H1 (cell line): ENCODE results near the gene C3. TPM values are rescaled to one million over a fixed set of nuclear protein-coding genes. Genes with fewer than 3 reads are reported as not detected.

ENCODE experiments used
- CTCF ChIA-PET: fragments of 300-600 bp; sonication (Branson Sonifier 250); formaldehyde crosslinking; loops from one replicate; lab custom pipeline; 2021; ENCODE audit not compliant: partially characterized antibody; lab: Charles Lee
- POLR2A ChIA-PET: fragments of 300-600 bp; sonication (Branson Sonifier 250); formaldehyde crosslinking; loops from one replicate; lab custom pipeline; 2021; ENCODE audit warnings: inconsistent platforms; ENCODE audit not compliant: partially characterized antibody; lab: Charles Lee
- DNase-seq, 2 experiments: peaks; one replicate each; pipeline versions ENCODE4 v3.0.0 to v3.0.0-alpha.2; 2010 to 2022; ENCODE audit warnings: low spot score in 2 of 2, low read depth in 1 of 2, mixed read lengths in 1 of 2
- FAIRE-seq: peaks from 2 replicates; lab custom pipeline; 2011; peaks lifted over from hg19 to GRCh38; lab: Jason Lieb, UNC
- H2AFZ ChIP-seq: 2 replicates; pipeline ENCODE4 v1.8.1; 2012; ENCODE audit warnings: low read length, inconsistent platforms
- H2AK5ac ChIP-seq: 2 replicates; pipeline ENCODE4 v1.6.1; 2013; ENCODE audit warnings: low read depth, low read length
- H2BK120ac ChIP-seq: replicated peaks from 2 replicates; pipeline ENCODE3; 2013; ENCODE audit warnings: low read depth, low read length, inconsistent platforms
- H2BK12ac ChIP-seq: 2 replicates; pipeline ENCODE4 v1.6.1; 2013; ENCODE audit warnings: low read depth, low read length
- H2BK15ac ChIP-seq: 2 replicates; pipeline ENCODE4 v1.6.1; 2013; ENCODE audit warnings: low read length
- H2BK20ac ChIP-seq: 2 replicates; pipeline ENCODE4 v1.6.1; 2013; ENCODE audit warnings: low read length
- H2BK5ac ChIP-seq: 2 replicates; pipeline ENCODE4 v1.6.1; 2013; ENCODE audit warnings: low read depth, low read length
- H3K14ac ChIP-seq: 2 replicates; pipeline ENCODE4 v1.6.1; 2013; ENCODE audit warnings: inconsistent platforms; ENCODE audit not compliant: insufficient read length
- H3K18ac ChIP-seq: 2 replicates; pipeline ENCODE4 v1.6.1; 2013; ENCODE audit warnings: low read length; ENCODE audit errors: extremely low read depth
- H3K23ac ChIP-seq: 2 replicates; pipeline ENCODE4 v1.6.1; 2013; ENCODE audit warnings: inconsistent platforms; ENCODE audit not compliant: insufficient read length
- H3K23me2 ChIP-seq: 2 replicates; pipeline ENCODE4 v1.6.1; 2013; ENCODE audit warnings: low read depth, low read length
- H3K27ac ChIP-seq: 2 replicates; pipeline ENCODE4 v1.6.1; 2011; ENCODE audit warnings: low read depth, low read length, inconsistent platforms
- H3K27me3 ChIP-seq, 4 experiments: replicated peaks in 1 of 4; 1 replicate in 1 of 4; 2 replicates in 3 of 4; pipeline versions ENCODE4 v1.6.1 to v1.8.1; 2011 to 2013; ENCODE audit warnings: low read length in 3 of 4, mild to moderate bottlenecking in 3 of 4, inconsistent platforms in 2 of 4, mixed read lengths in 2 of 4, moderate library complexity in 1 of 4; ENCODE audit not compliant: control insufficient read depth in 3 of 4, insufficient read depth in 3 of 4; ENCODE audit errors: extremely low read depth in 1 of 4
- H3K36me3 ChIP-seq, 4 experiments: 2 replicates each; pipeline versions ENCODE4 v1.6.1 to v1.8.1; 2011 to 2013; ENCODE audit warnings: mild to moderate bottlenecking in 4 of 4, low read length in 3 of 4, moderate library complexity in 2 of 4, control low read depth in 1 of 4, inconsistent platforms in 1 of 4; ENCODE audit not compliant: insufficient read depth in 4 of 4, control insufficient read depth in 2 of 4
- H3K4ac ChIP-seq: replicated peaks from 2 replicates; pipeline ENCODE3; 2013; ENCODE audit warnings: low read length, low read depth, mixed read lengths, inconsistent platforms; ENCODE audit not compliant: insufficient read length
- H3K4me1 ChIP-seq, 4 experiments: replicated peaks in 1 of 4; 1 replicate in 1 of 4; 2 replicates in 3 of 4; pipeline versions ENCODE4 v1.6.1 to v1.8.1; 2011 to 2013; ENCODE audit warnings: low read length in 3 of 4, inconsistent platforms in 2 of 4, mixed read lengths in 1 of 4; ENCODE audit not compliant: insufficient read depth in 4 of 4, control insufficient read depth in 3 of 4
- H3K4me2 ChIP-seq, 2 experiments: 2 replicates each; pipeline versions ENCODE4 v1.6.1 to v1.8.1; 2011 to 2013; ENCODE audit warnings: low read depth in 2 of 2, low read length in 2 of 2, control low read depth in 1 of 2, inconsistent platforms in 1 of 2, mild to moderate bottlenecking in 1 of 2; ENCODE audit not compliant: insufficient read depth in 1 of 2
- H3K4me3 ChIP-seq, 4 experiments: fragments of 200-600, 300-600 bp in 1 of 4; sonication (generic), shearing (Covaris generic), sonication (Bioruptor Twin) in 1 of 4; 2 replicates each; pipeline versions ENCODE4 v1.5.1 to v1.8.1; 2011 to 2016; ENCODE audit warnings: low read length in 4 of 4, low read depth in 3 of 4, control low read depth in 2 of 4, inconsistent platforms in 2 of 4, mild to moderate bottlenecking in 2 of 4, mixed read lengths in 1 of 4, moderate library complexity in 1 of 4; ENCODE audit not compliant: insufficient read depth in 2 of 4; ENCODE audit errors: extremely low read depth in 1 of 4
- H3K56ac ChIP-seq: replicated peaks from 2 replicates; pipeline ENCODE3; 2013; ENCODE audit warnings: low read depth, mild to moderate bottlenecking, mixed read lengths, low read length, inconsistent platforms; ENCODE audit not compliant: insufficient read length
- H3K79me1 ChIP-seq: 2 replicates; pipeline ENCODE4 v1.6.1; 2013; ENCODE audit warnings: low read depth, low read length, control low read depth
- H3K79me2 ChIP-seq, 2 experiments: 2 replicates each; pipeline versions ENCODE4 v1.6.1 to v1.8.1; 2012 to 2013; ENCODE audit warnings: low read length in 2 of 2, mild to moderate bottlenecking in 2 of 2, inconsistent platforms in 1 of 2; ENCODE audit not compliant: insufficient read depth in 2 of 2, control insufficient read depth in 1 of 2
- H3K9ac ChIP-seq, 4 experiments: replicated peaks in 1 of 4; 1 replicate in 1 of 4; 2 replicates in 3 of 4; pipeline versions ENCODE4 v1.6.1 to v1.8.1; 2011 to 2013; ENCODE audit warnings: low read depth in 3 of 4, low read length in 3 of 4, control low read depth in 2 of 4, mild to moderate bottlenecking in 2 of 4, moderate library complexity in 2 of 4, inconsistent platforms in 1 of 4; ENCODE audit errors: extremely low read depth in 1 of 4
- H3K9me3 ChIP-seq, 2 experiments: 2 replicates each; pipeline versions ENCODE4 v1.6.1 to v1.8.1; 2012 to 2013; ENCODE audit warnings: mild to moderate bottlenecking in 2 of 2, moderate library complexity in 2 of 2, control low read depth in 1 of 2, inconsistent platforms in 1 of 2, low read depth in 1 of 2, low read length in 1 of 2, mixed read lengths in 1 of 2; ENCODE audit not compliant: insufficient read depth in 2 of 2
- H4K20me1 ChIP-seq, 2 experiments: replicated peaks in 1 of 2; 2 replicates each; pipeline versions ENCODE3 to v1.8.1; 2011 to 2013; ENCODE audit warnings: inconsistent platforms in 2 of 2, low read length in 2 of 2, mild to moderate bottlenecking in 1 of 2; ENCODE audit not compliant: insufficient read depth in 2 of 2, control insufficient read depth in 1 of 2
- H4K5ac ChIP-seq: 2 replicates; pipeline ENCODE4 v1.6.1; 2013; ENCODE audit warnings: low read length, low read depth, mixed read lengths, inconsistent platforms; ENCODE audit not compliant: insufficient read length
- H4K8ac ChIP-seq: 2 replicates; pipeline ENCODE4 v1.8.0; 2013; ENCODE audit warnings: mild to moderate bottlenecking, moderate library complexity, low read length, inconsistent platforms; ENCODE audit not compliant: insufficient read depth; ENCODE audit errors: extremely low read depth
- H4K91ac ChIP-seq: replicated peaks from 2 replicates; pipeline ENCODE3; 2013; ENCODE audit warnings: low read length, mixed read lengths, inconsistent platforms; ENCODE audit not compliant: insufficient read length
- ASH2L ChIP-seq: fragments of 200-600, 300-600 bp; sonication (generic); IDR thresholded peaks from one replicate; pipeline ENCODE4 v1.7.1; 2017; ENCODE audit warnings: low read length
- BRCA1 ChIP-seq: IDR thresholded peaks from 2 replicates; pipeline ENCODE4 v1.6.1; 2012; ENCODE audit warnings: low read depth, low read length, improper control_type of control experiment
- CEBPB ChIP-seq: IDR thresholded peaks from 2 replicates; pipeline ENCODE4 v1.6.1; 2012; ENCODE audit warnings: low read depth, low read length
- CHD1 ChIP-seq: IDR thresholded peaks from 2 replicates; pipeline ENCODE4 v1.6.1; 2012; ENCODE audit warnings: low read depth, low read length, improper control_type of control experiment
- FOSL1 ChIP-seq: IDR thresholded peaks from 2 replicates; pipeline ENCODE4 v1.6.1; 2011; ENCODE audit warnings: mild to moderate bottlenecking, low read depth, low read length, moderate library complexity; ENCODE audit not compliant: insufficient read depth
- MAFK ChIP-seq: IDR thresholded peaks from 2 replicates; pipeline ENCODE4 v1.6.1; 2012; ENCODE audit warnings: low read depth, mild to moderate bottlenecking, improper control_type of control experiment, low read length
- PHF8 ChIP-seq: fragments of 200-600 bp; sonication (generic); conservative IDR thresholded peaks from 2 replicates; pipeline ENCODE4 v1.7.1; 2012; ENCODE audit warnings: low read depth, mild to moderate bottlenecking, inconsistent platforms, low read length, moderate library complexity
- POLR2A ChIP-seq, 2 experiments: IDR thresholded peaks; 1 replicate in 1 of 2; 2 replicates in 1 of 2; pipeline ENCODE4 v1.6.1; 2011; ENCODE audit warnings: low read depth in 2 of 2, low read length in 2 of 2, mild to moderate bottlenecking in 2 of 2; ENCODE audit errors: control extremely low read depth in 1 of 2
- POU5F1 ChIP-seq: IDR thresholded peaks from 2 replicates; pipeline ENCODE4 v1.6.1; 2011; ENCODE audit warnings: low read depth, mild to moderate bottlenecking, low read length, moderate library complexity
- RAD21 ChIP-seq, 2 experiments: IDR thresholded peaks in 1 of 2; conservative IDR thresholded peaks in 1 of 2; 2 replicates each; pipeline ENCODE4 v1.6.1; 2011; ENCODE audit warnings: low read depth in 2 of 2, low read length in 2 of 2, improper control_type of control experiment in 1 of 2, inconsistent platforms in 1 of 2, mild to moderate bottlenecking in 1 of 2, moderate library complexity in 1 of 2
- RXRA ChIP-seq: IDR thresholded peaks from 2 replicates; pipeline ENCODE4 v1.6.1; 2011; ENCODE audit warnings: low read depth, mild to moderate bottlenecking, low read length, moderate library complexity; ENCODE audit not compliant: insufficient read depth
- SIX5 ChIP-seq: IDR thresholded peaks from 2 replicates; pipeline ENCODE4 v1.6.1; 2011; ENCODE audit warnings: mild to moderate bottlenecking, low read depth, low read length
- SP2 ChIP-seq: IDR thresholded peaks from 2 replicates; pipeline ENCODE4 v1.6.1; 2012; ENCODE audit warnings: mild to moderate bottlenecking, low read length, inconsistent platforms
- SP4 ChIP-seq: IDR thresholded peaks from 2 replicates; pipeline ENCODE4 v1.6.1; 2012; ENCODE audit warnings: low read length, inconsistent platforms
- TBP ChIP-seq: IDR thresholded peaks from 2 replicates; pipeline ENCODE4 v1.6.1; 2011; ENCODE audit warnings: low read depth, low read length, improper control_type of control experiment
- TCF12 ChIP-seq: IDR thresholded peaks from 2 replicates; pipeline ENCODE4 v1.6.1; 2011; ENCODE audit warnings: low read depth, mild to moderate bottlenecking, low read length
- WGBS, 2 experiments: shearing (Covaris generic) in 1 of 2; methylation state at CpG; one replicate each; pipeline versions ENCODE4 v1.1.6 to v1.1.7; 2013 to 2015; ENCODE audit warnings: low lambda C conversion rate in 2 of 2, mixed read lengths in 2 of 2, inconsistent platforms in 1 of 2, low coverage in 1 of 2, missing lambda C conversion rate in 1 of 2; ENCODE audit not compliant: insufficient replicate concordance in 2 of 2, insufficient coverage in 1 of 2, insufficient read length in 1 of 2; ENCODE audit errors: extremely low coverage in 1 of 2, missing lambda C conversion rate in 1 of 2; 5-methylcytosine and 5-hydroxymethylcytosine counted together
- polyA plus RNA-seq, 7 experiments: library from polyadenylated mRNA; depleted of rRNA in 3 of 7; stranded (reverse) in 5 of 7; unstranded in 2 of 7; fragments of >200 nt in 5 of 7; fragments of 200-250 nt in 2 of 7; gene quantifications; 1 replicate in 5 of 7; 2 replicates in 1 of 7; 4 replicates in 1 of 7; pipeline versions ENCODE4 v1.2.1 to v1.2.3, GENCODE V29; 2011 to 2013; ENCODE audit warnings: missing spikeins in 2 of 7, mixed read lengths in 2 of 7
- total RNA-seq: library from RNA; stranded (reverse); fragmentation: NEBNext Ultra II Directional; extraction: Animal tissue kit (Norgen Biotek cat#: 25700); gene quantifications from 2 replicates; pipeline ENCODE4 v1.2.1, GENCODE V29; 2021

Gene C3
- total and polyA plus RNA-seq, 2 of the 8 experiments (the other 6 are each of a cell fraction or from before 2014, with no cell fraction given): 6.4 to 12.8 TPM

GRCh38 chr19:6648141-6648715 lies 72.2 kb downstream of the C3 start:
- H3K23me2 ChIP-seq: no peaks in the 10 kb centered on the region
- H3K9me3 ChIP-seq: peaks cover 22 to 29% of the 10 kb centered on the region in 2 experiments; a peak in 3 of 4 replicates
- H3K27ac ChIP-seq: no peak overlapping the region
- H3K9ac ChIP-seq: no peak overlapping the region
- H3K18ac ChIP-seq: no peak overlapping the region
- no peaks in the 10 kb centered on the region for H3K79me2 ChIP-seq
- no peak overlapping the region for H2BK12ac ChIP-seq
- CTCF ChIA-PET: interaction anchor here (1.0 to 1.3 kb wide), 3 partner anchors 15 to 39 kb away, joined by 3 to 5 read pairs (median 3); no protein-coding TSS in a partner anchor
- H4K91ac ChIP-seq: no peak overlapping the region
- H4K8ac ChIP-seq: no peak overlapping the region
- no peaks in the 10 kb centered on the region for H3K27me3 ChIP-seq
- no peak overlapping the region for H3K4me3 ChIP-seq
- no peak overlapping the region for H3K14ac ChIP-seq
- FAIRE-seq (no peak), DNase-seq (no peak)
- WGBS, 2 experiments: 82% methylated on average over 9 of the region's 9 CpGs; no CpG with 5 or more reads in 1 of the 2 experiments
- no peak overlapping the region for H3K4me2 ChIP-seq
- no peak overlapping the region for H2BK120ac ChIP-seq
- no peak overlapping the region for H2BK15ac ChIP-seq
- no peak for TF ChIP-seq SP2
- no peak for TF ChIP-seq POU5F1
- TF ChIP-seq PHF8: no peak
- TF ChIP-seq CEBPB: no peak
- no peak for TF ChIP-seq SP4
- no peak for TF ChIP-seq CHD1
- no peak for TF ChIP-seq RAD21 (IDR thresholded peaks at IDR 0.05 in 1 of 2, conservative IDR thresholded peaks at IDR 0.05 in 1 of 2; ENCODE audit: low read depth in 2 of 2, low read length in 2 of 2)
- no peak for TF ChIP-seq FOSL1
- TF ChIP-seq ASH2L: no peak
- no peak for TF ChIP-seq TBP
- no peak for TF ChIP-seq SIX5
- no peak for TF ChIP-seq MAFK
- no peak for TF ChIP-seq RXRA
- no peak for TF ChIP-seq TCF12
- TF ChIP-seq BRCA1: no peak
- no peak for TF ChIP-seq POLR2A (IDR thresholded peaks at IDR 0.05; ENCODE audit: control extremely low read depth in 1 of 2, low read depth in 2 of 2, low read length in 2 of 2)
- no peak overlapping the region for H2AFZ ChIP-seq
- H2BK20ac ChIP-seq: no peak overlapping the region
- no peak overlapping the region for H2AK5ac ChIP-seq
- no peaks in the 10 kb centered on the region for H3K4me1 ChIP-seq
- no peak overlapping the region for H2BK5ac ChIP-seq
- H4K5ac ChIP-seq: no peak overlapping the region
- H3K79me1 ChIP-seq: no peaks in the 10 kb centered on the region
- no peak overlapping the region for H3K56ac ChIP-seq
- H3K36me3 ChIP-seq: no peaks in the 10 kb centered on the region
- H3K4ac ChIP-seq: no peak overlapping the region
- POLR2A ChIA-PET: no interaction called here
- no peak overlapping the region for H3K23ac ChIP-seq
- H4K20me1 ChIP-seq: no peaks in the 10 kb centered on the region
